Mucosa of descending colon (tissue), 3 donors: ENCODE data around the gene BANF1. TPM values are rescaled to one million over a fixed set of nuclear protein-coding genes. Genes with fewer than 3 reads are reported as not detected.

Source experiments
- ATAC-seq: fragments of 200-7000 bp; cut with Tn5 transposase; one replicate; pipeline ENCODE4 v1.9.1; 2020; ENCODE audit warnings: mild to moderate bottlenecking, moderate library complexity
- DNase-seq, 3 donors: peaks; one replicate each; pipeline ENCODE4 v3.0.0-alpha.2; 2020
- H3K36me3 ChIP-seq: fragments of 200-600 bp; one replicate; pipeline ENCODE4 v1.8.0; 2021; ENCODE audit warnings: low read depth, mild to moderate bottlenecking
- H3K4me1 ChIP-seq: fragments of 200-600 bp; one replicate; pipeline ENCODE4 v1.8.0; 2021; ENCODE audit warnings: low read depth, mild to moderate bottlenecking
- H3K4me3 ChIP-seq: fragments of 200-600 bp; one replicate; pipeline ENCODE4 v1.8.0; 2021; ENCODE audit warnings: mild to moderate bottlenecking
- H3K9me3 ChIP-seq: fragments of 200-600 bp; one replicate; pipeline ENCODE4 v1.8.0; 2021; ENCODE audit warnings: mild to moderate bottlenecking
- CTCF ChIP-seq: fragments of 200-600 bp; IDR thresholded peaks from one replicate; pipeline ENCODE4 v1.8.0; 2022; ENCODE audit warnings: antibody characterized with exemption, mild to moderate bottlenecking
- intact Hi-C, 2 donors: fragments of 100-400 bp; cut with DNase I in 1 of 2; cut with micrococcal nuclease in 1 of 2; formaldehyde crosslinking; loops; one replicate each; pipeline versions ENCODE4 v1.11.0 to v1.11.1; 2022; cut with DNase I, micrococcal nuclease
- total RNA-seq, 3 donors: library from RNA; stranded (reverse); fragmentation: NEBNext Ultra II Directional in 2 of 3; extraction: Animal tissue kit (Norgen Biotek cat#: 25700) in 2 of 3; gene quantifications; one replicate each; pipeline versions ENCODE4 v1.2.1 to v1.2.4, GENCODE V29; 2021 to 2023
- donor health status: DM: no; HTN: no; CAD: no; lungs with moderate emphysema.
- donor health status: DM: no; HTN: no; CAD: no.
- donor health status: DM: no; HTN: yes; CAD: no.

The BANF1 gene
- total RNA-seq, 3 donors from 2014 or later, result 130 to 155 (median 131) TPM

GRCh38 chr11:66046901-66047300 lies 44.6 kb downstream of the BANF1 start:
- Histone ChIP-seq H3K4me1 (peaks cover 11% of the 10 kb centered on the region), H3K4me3 (no peak overlapping the region), H3K36me3 (no peaks in the 10 kb centered on the region), H3K9me3 (no peaks in the 10 kb centered on the region)
- TF ChIP-seq CTCF, result no peak
- DNase-seq, result no peak
- intact Hi-C loops, result no loop called here
- no peak for ATAC-seq

GRCh38 chr11:66047541-66048365 lies 45.5 kb downstream of the BANF1 start:
- peaks cover 11% of the 10 kb centered on the region for H3K4me1 ChIP-seq
- intact Hi-C loops, result no loop called here
- no peak overlapping the region for H3K4me3 ChIP-seq
- no peak for DNase-seq
- ATAC-seq, result no peak
- no peaks in the 10 kb centered on the region for H3K36me3 ChIP-seq
- TF ChIP-seq CTCF, result no peak
- H3K9me3 ChIP-seq, result no peaks in the 10 kb centered on the region

GRCh38 chr11:66048547-66049323 lies 46.4 kb downstream of the BANF1 start, which contains the start of gene GAL3ST3:
Gene GAL3ST3, minus strand, starts transcription at chr11:66049161. Its CDS starts 3,746 bp downstream, at chr11:66045415.
- H3K9me3 ChIP-seq, result no peaks in the 10 kb centered on the region
- H3K4me1 ChIP-seq, result peaks cover 21% of the 10 kb centered on the region
- no peaks in the 10 kb centered on the region for H3K36me3 ChIP-seq
- DNase-seq (no peak), ATAC-seq (no peak)
- intact Hi-C loops, result no loop called here
- TF ChIP-seq CTCF, result no peak
- H3K4me3 ChIP-seq, result no peak within 1 kb of the TSS

GRCh38 chr11:66050581-66051231 lies 48.4 kb downstream of the BANF1 start:
- intact Hi-C loops, result no loop called here
- peaks cover 8% of the 10 kb centered on the region for H3K36me3 ChIP-seq
- peaks cover 21% of the 10 kb centered on the region for H3K4me1 ChIP-seq
- DNase-seq (no peak), ATAC-seq (no peak)
- no peak overlapping the region for H3K4me3 ChIP-seq
- no peak for TF ChIP-seq CTCF
- no peaks in the 10 kb centered on the region for H3K9me3 ChIP-seq

- DNase-seq, result no peak
- peaks cover 8% of the 10 kb centered on the region for H3K36me3 ChIP-seq
- intact Hi-C loops, result no loop called here
- H3K9me3 ChIP-seq, result no peaks in the 10 kb centered on the region
- no peak overlapping the region for H3K4me3 ChIP-seq
- no peak for ATAC-seq
- peaks cover 21% of the 10 kb centered on the region for H3K4me1 ChIP-seq
- TF ChIP-seq CTCF, result no peak
Observed at GRCh38 chr11:66051371-66051765, 49.1 kb downstream of the BANF1 start.
